ENCODE data around the gene RTTN.
"Not testable (repeated sequence)": the region's sequence is repeated elsewhere in the genome, so short reads cannot be mapped to it uniquely, and the experiment has no call there.

RTTN gene

GRCh38 chr18:70205421-70206397 is at the start of gene RTTN:
Gene RTTN (minus strand): TSS chr18:70205687. CDS start chr18:70205658, 29 bp downstream.
- DNase-seq: peak; percentile 90
- peak within 1 kb of the TSS; percentile 87 for H3K27ac ChIP-seq
- no peaks in the 10 kb centered on the region for H3K27me3 ChIP-seq (replicated peaks)
- in situ Hi-C loops (cut with HindIII; ENCODE audit: low pct_ligation_motif_present, low sequenced_read_pairs): loop anchor here (25.0 kb wide), 1 partner anchor 232 kb away; no protein-coding TSS in a partner anchor
- TF ChIP-seq CTCF (IDR thresholded peaks at IDR 0.05; ENCODE audit: low read depth, low read length, missing control alignments): no peak
- H3K36me3 ChIP-seq (replicated peaks): no peaks in the 10 kb centered on the region
- H3K4me3 ChIP-seq (ENCODE audit: low read depth, low read length): peak within 1 kb of the TSS; percentile 76

GRCh38 chr18:70250781-70251180 is 45.3 kb upstream of the RTTN start:
- H3K27ac ChIP-seq: no peak overlapping the region
- no peaks in the 10 kb centered on the region for H3K27me3 ChIP-seq (replicated peaks)
- H3K4me3 ChIP-seq (ENCODE audit: low read depth, low read length): no peak overlapping the region
- H3K36me3 ChIP-seq (replicated peaks): no peaks in the 10 kb centered on the region
- in situ Hi-C loops (cut with HindIII; ENCODE audit: low pct_ligation_motif_present, low sequenced_read_pairs): no loop called here
- TF ChIP-seq CTCF (IDR thresholded peaks at IDR 0.05; ENCODE audit: low read depth, low read length, missing control alignments): no peak
- DNase-seq: no peak

- H3K27ac ChIP-seq; in situ Hi-C loops (cut with HindIII; ENCODE audit: low pct_ligation_motif_present, low sequenced_read_pairs); H3K4me3 ChIP-seq (ENCODE audit: low read depth, low read length); H3K27me3 ChIP-seq (replicated peaks); H3K36me3 ChIP-seq (replicated peaks); DNase-seq: not testable (repeated sequence)
Measured at GRCh38 chr18:70249861-70250260, 44.4 kb upstream of the RTTN start.

- in situ Hi-C loops (cut with HindIII; ENCODE audit: low pct_ligation_motif_present, low sequenced_read_pairs): no loop called here
- Histone ChIP-seq H3K27ac (no peak overlapping the region), H3K4me3 (ENCODE audit: low read depth, low read length) (no peak overlapping the region), H3K36me3 (replicated peaks) (no peaks in the 10 kb centered on the region), H3K27me3 (replicated peaks) (no peaks in the 10 kb centered on the region)
- TF ChIP-seq CTCF (IDR thresholded peaks at IDR 0.05; ENCODE audit: low read depth, low read length, missing control alignments): no peak
- DNase-seq: peak; percentile 65
Measured at GRCh38 chr18:70249118-70249517, 43.6 kb upstream of the RTTN start.

- no peak for TF ChIP-seq CTCF (IDR thresholded peaks at IDR 0.05; ENCODE audit: low read depth, low read length, missing control alignments)
- Histone ChIP-seq H3K27me3 (replicated peaks) (no peaks in the 10 kb centered on the region), H3K36me3 (replicated peaks) (no peaks in the 10 kb centered on the region), H3K27ac (no peak overlapping the region), H3K4me3 (ENCODE audit: low read depth, low read length) (no peak overlapping the region)
- in situ Hi-C loops (cut with HindIII; ENCODE audit: low pct_ligation_motif_present, low sequenced_read_pairs): no loop called here
- DNase-seq: no peak
Measured at GRCh38 chr18:70246061-70246466, 40.6 kb upstream of the RTTN start.

- TF ChIP-seq CTCF (IDR thresholded peaks at IDR 0.05; ENCODE audit: low read depth, low read length, missing control alignments): no peak
- DNase-seq: no peak
- Histone ChIP-seq H3K4me3 (ENCODE audit: low read depth, low read length) (no peak overlapping the region), H3K27ac (no peak overlapping the region), H3K27me3 (replicated peaks) (no peaks in the 10 kb centered on the region), H3K36me3 (replicated peaks) (no peaks in the 10 kb centered on the region)
- in situ Hi-C loops (cut with HindIII; ENCODE audit: low pct_ligation_motif_present, low sequenced_read_pairs): no loop called here
Measured at GRCh38 chr18:70243131-70243929, 37.8 kb upstream of the RTTN start.

GRCh38 chr18:70236921-70237320 is 31.4 kb upstream of the RTTN start:
- H3K27ac ChIP-seq: not testable (repeated sequence)

More at GRCh38 chr18:70236921-70237320, 31.4 kb upstream of the RTTN start:
- in situ Hi-C loops (cut with HindIII; ENCODE audit: low pct_ligation_motif_present, low sequenced_read_pairs); H3K4me3 ChIP-seq (ENCODE audit: low read depth, low read length); H3K27me3 ChIP-seq (replicated peaks); DNase-seq; H3K36me3 ChIP-seq (replicated peaks): not testable (repeated sequence)
